Measurements from ENCODE around the gene FAM171A1.

Gene FAM171A1

GRCh38 chr10:15166325-15166724 lies 204.8 kb downstream of the FAM171A1 start:
- no peak for DNase-seq

GRCh38 chr10:15163253-15163828 lies 207.7 kb downstream of the FAM171A1 start:
- DNase-seq, result no peak

All from right hindlimb (tissue), 1 donor.